ENCODE data around the gene POU2AF2.

DNA sequence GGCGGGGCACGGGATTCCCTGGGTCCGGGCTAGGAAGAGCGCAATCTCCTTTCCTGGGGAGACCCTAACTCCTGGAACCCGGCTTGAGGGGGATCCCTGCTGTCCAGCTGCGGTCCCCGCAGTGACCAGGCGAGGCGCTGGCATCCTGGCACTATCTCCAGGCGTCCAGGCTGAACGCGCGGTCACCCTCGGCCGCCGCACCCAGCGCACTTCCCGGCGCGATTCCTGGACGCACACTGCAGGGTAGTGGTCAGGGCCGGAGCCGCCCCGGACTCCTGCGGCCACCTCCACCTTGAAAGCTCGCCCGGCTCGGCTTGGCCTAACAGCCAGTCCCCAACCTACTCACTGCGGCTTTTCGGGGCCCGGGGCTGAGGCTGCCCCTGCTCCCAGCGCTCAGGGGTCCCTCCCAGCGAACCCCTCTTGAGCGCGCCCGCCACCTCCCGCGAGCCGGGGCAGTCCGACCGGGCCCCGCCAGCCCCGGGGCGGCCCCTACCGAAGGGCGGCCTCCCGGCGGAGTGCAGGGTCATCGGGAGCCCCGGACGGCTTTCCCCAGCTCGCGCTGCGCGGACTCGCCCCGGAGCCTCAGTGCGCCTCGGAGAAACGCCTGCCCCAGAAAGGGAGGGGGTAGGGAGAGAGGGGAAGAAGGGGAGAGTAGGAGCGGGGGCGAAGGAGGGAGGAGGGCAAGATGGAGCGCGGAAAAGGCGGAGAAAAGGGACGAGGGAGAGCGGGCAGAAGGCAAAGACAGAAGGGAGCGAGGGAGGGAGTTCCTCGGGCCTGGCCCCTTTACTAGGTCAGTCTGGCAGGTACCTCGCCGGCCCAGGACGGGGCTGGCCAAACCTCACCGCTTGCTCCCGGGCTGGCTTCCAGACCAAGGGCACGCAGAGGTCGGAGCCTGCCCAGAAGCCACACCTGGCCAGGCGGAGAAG lies 53.8 kb downstream of the POU2AF2 start:
- peak; percentile 50 for TF ChIP-seq CTCF (IDR thresholded peaks at IDR 0.05; ENCODE audit: poor library complexity)
- no peak for TF ChIP-seq EZH2 (IDR thresholded peaks at IDR 0.05; ENCODE audit: borderline replicate concordance)
- TF ChIP-seq EZH2phosphoT487 (IDR thresholded peaks at IDR 0.05; ENCODE audit: low read depth, severe bottlenecking, unreplicated experiment) = no peak

Data from hepatocyte (in vitro differentiated cells).